Measurements from ENCODE around the gene VSIG4. TPM values are rescaled to one million over a fixed set of nuclear protein-coding genes. Genes with fewer than 3 reads are reported as not detected.
A peak's percentile ranks its signal among the peaks of the same experiment; 100 is the strongest.
"Not testable (repeated sequence)": the region's sequence is repeated elsewhere in the genome, so short reads cannot be mapped to it uniquely, and the experiment has no call there.

VSIG4 gene
- total RNA-seq, 1 experiment from 2014 or later: not detected

- in situ Hi-C loops (cut with HindIII; ENCODE audit: low sequenced_read_pairs): no loop called here
- DNase-seq (ENCODE audit: low spot score): no peak
Observed at GRCh38 chrX:65994519-65995506, 45.1 kb downstream of the VSIG4 start.

GRCh38 chrX:65993915-65994460 lies 45.9 kb downstream of the VSIG4 start:
- in situ Hi-C loops (cut with HindIII; ENCODE audit: low sequenced_read_pairs): no loop called here
- DNase-seq (ENCODE audit: low spot score): no peak

GRCh38 chrX:65993332-65993731 lies 46.5 kb downstream of the VSIG4 start:
- no peak for DNase-seq (ENCODE audit: low spot score)
- in situ Hi-C loops (cut with HindIII; ENCODE audit: low sequenced_read_pairs): no loop called here

GRCh38 chrX:65990702-65991101 lies 49.2 kb downstream of the VSIG4 start:
- in situ Hi-C loops (cut with HindIII; ENCODE audit: low sequenced_read_pairs): no loop called here
- DNase-seq (ENCODE audit: low spot score): no peak

GRCh38 chrX:65987811-65988210 lies 52.1 kb downstream of the VSIG4 start:
- in situ Hi-C loops (cut with HindIII; ENCODE audit: low sequenced_read_pairs): no loop called here
- no peak for DNase-seq (ENCODE audit: low spot score)

GRCh38 chrX:65985922-65986588 lies 53.8 kb downstream of the VSIG4 start:
- DNase-seq (ENCODE audit: low spot score): peak; percentile 11
- in situ Hi-C loops (cut with HindIII; ENCODE audit: low sequenced_read_pairs): no loop called here

GRCh38 chrX:65985211-65985610 lies 54.7 kb downstream of the VSIG4 start:
- no peak for DNase-seq (ENCODE audit: low spot score)
- in situ Hi-C loops (cut with HindIII; ENCODE audit: low sequenced_read_pairs): no loop called here

GRCh38 chrX:65977161-65977560 lies 62.7 kb downstream of the VSIG4 start:
- in situ Hi-C loops (cut with HindIII; ENCODE audit: low sequenced_read_pairs): not testable (repeated sequence)

GRCh38 chrX:65976161-65976560 lies 63.7 kb downstream of the VSIG4 start:
- in situ Hi-C loops (cut with HindIII; ENCODE audit: low sequenced_read_pairs): no loop called here
- DNase-seq (ENCODE audit: low spot score): no peak

More at GRCh38 chrX:65977161-65977560, 62.7 kb downstream of the VSIG4 start:
- DNase-seq (ENCODE audit: low spot score): not testable (repeated sequence)

- DNase-seq (ENCODE audit: low spot score); in situ Hi-C loops (cut with HindIII; ENCODE audit: low sequenced_read_pairs): not testable (repeated sequence)
Observed at GRCh38 chrX:65975161-65975751, 64.6 kb downstream of the VSIG4 start.

Other genes starting within 250 kb of the VSIG4 start
- gene HEPH, start 124.2 kb upstream of the VSIG4 start, total RNA-seq (2014; rRNA removed; shearing (Covaris generic)): not detected in 2 replicates